ENCODE measurements around the gene MYL10.

GRCh38 chr7:101676956-101677355 lies 47.9 kb upstream of the MYL10 start:
- TF ChIP-seq POLR2A (IDR thresholded peaks at IDR 0.05; ENCODE audit: low read depth, low read length) (no peak), CTCF (IDR thresholded peaks at IDR 0.05; ENCODE audit: extremely low read depth in 1 of 2, insufficient read depth in 1 of 2, low read depth in 1 of 2, low read length in 2 of 2) (no peak)

All from endothelial cell of umbilical vein (primary cell).